Measurements from ENCODE around the gene PRIMA1.

PRIMA1 gene

DNA sequence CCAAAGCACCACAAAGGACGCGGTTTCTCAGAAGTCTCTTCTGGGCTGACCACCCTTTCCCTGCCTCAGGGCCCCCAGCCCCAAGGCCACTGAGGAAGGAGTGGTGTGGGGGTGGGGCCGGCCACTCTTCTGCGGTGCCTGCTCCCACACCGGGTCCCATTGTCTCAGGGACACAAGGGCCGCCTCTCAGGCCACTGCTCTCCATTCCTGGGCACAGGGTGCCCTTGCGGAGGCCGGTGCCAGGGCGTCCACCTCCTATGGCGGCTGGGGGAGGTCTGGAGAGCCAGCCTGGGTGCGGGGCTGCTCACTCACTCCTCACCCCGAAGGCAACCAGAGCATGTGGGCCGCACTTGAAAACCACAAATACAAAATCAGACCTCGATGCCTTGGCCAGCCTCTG lies 44.1 kb downstream of the PRIMA1 start:
- Mint-ChIP-seq H3K36me3 (ENCODE audit: insufficient read depth) (no peaks in the 10 kb centered on the region), H3K4me3 (no peak overlapping the region), H3K27me3 (peaks cover 0 to 38% of the 10 kb centered on the region in 2 donors), H3K4me1 (ENCODE audit: low read depth in 2 of 2) (no peaks in the 10 kb centered on the region), H3K9me3 (no peaks in the 10 kb centered on the region), H3K27ac (no peak overlapping the region)
- DNase-seq (no peak), ATAC-seq (replicated peaks) (no peak)

DNA sequence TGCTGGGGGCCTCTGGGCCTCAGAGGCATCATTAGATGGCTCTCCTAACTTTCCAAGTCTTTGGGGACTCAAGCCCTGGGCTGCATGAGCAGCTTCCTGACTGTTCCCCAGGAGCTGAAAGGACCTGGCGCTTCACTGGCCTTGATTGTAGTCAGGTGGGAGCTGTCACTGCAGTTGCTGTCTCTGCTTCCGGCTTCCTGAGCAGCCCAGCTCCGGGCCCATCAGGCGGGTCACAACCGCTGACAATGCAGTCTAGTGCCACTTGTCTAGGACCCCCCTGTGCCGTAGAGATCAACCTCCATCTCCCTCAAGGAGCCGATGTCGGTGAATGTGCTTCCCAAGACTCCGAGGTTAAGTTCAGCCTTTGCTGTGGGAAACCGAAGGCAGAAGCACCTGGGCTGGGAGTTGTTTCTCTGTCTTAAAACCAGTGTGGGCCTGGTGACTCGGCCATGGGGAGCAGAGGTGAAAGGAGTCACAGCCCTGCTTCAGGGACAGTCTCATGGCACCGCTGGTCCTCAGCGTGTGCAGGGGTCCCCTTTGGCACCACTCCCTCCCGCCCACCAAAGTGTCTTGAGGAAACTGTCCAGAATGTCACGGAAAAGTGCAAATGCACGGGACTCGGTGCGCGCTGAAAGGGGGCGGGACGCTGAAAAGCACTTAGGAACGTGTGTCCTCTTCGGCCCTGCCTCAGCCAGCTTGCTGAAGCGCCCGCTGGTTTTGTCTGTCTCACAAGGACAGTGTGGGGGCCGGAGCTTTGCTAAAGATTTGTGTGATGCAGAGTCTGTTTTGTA lies 44.8 kb downstream of the PRIMA1 start:
- H3K27ac Mint-ChIP-seq: no peak overlapping the region
- ATAC-seq (replicated peaks): no peak
- H3K9me3 Mint-ChIP-seq: no peaks in the 10 kb centered on the region
- DNase-seq: no peak
- H3K36me3 Mint-ChIP-seq (ENCODE audit: insufficient read depth): no peaks in the 10 kb centered on the region
- peaks cover 4 to 45% of the 10 kb centered on the region in 2 donors for H3K27me3 Mint-ChIP-seq
- no peaks in the 10 kb centered on the region for H3K4me1 Mint-ChIP-seq (ENCODE audit: low read depth in 2 of 2)
- H3K4me3 Mint-ChIP-seq: no peak overlapping the region

GRCh38 chr14:93742761-93743160 lies 45.5 kb downstream of the PRIMA1 start:
- no peak overlapping the region for H3K27ac Mint-ChIP-seq
- no peaks in the 10 kb centered on the region for H3K4me1 Mint-ChIP-seq (ENCODE audit: low read depth in 2 of 2)
- no peak overlapping the region for H3K4me3 Mint-ChIP-seq
- H3K27me3 Mint-ChIP-seq: peaks cover 11 to 52% of the 10 kb centered on the region in 2 donors
- no peaks in the 10 kb centered on the region for H3K9me3 Mint-ChIP-seq
- ATAC-seq (replicated peaks) (no peak), DNase-seq (no peak)
- H3K36me3 Mint-ChIP-seq (ENCODE audit: insufficient read depth): no peaks in the 10 kb centered on the region

DNA sequence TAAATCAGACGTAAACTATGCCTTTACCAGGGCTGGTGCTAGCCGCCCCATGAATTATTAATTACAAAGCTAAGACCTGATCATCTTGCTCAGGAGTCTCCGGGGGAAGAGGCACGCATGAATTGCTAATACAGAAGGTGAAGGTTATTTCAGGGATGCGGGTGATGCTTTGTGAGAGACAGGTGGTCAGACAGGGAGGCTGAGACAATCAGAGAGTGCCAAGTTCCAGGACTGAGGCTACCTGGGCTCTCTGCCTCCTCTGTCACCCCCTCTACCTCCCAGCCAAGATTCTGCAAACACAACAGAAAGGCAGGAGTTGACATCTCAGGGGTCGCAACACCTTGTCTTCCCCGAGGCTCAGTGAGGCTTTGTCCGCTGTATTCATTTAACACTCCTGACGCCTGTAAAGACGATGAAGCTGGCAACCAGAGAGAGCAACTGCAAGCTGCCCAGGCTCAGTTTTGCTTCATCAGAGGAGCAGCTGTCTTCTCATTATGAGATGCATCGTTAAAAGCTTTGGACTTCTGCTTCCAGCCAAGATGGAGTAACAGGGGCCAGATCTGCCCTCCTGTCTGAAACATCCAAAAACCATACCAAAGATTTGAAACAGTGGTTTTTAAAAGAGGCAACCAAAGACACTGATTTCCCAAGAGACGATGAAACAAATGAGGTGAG lies 46.6 kb downstream of the PRIMA1 start:
- Mint-ChIP-seq H3K9me3 (no peaks in the 10 kb centered on the region), H3K4me1 (ENCODE audit: low read depth in 2 of 2) (no peaks in the 10 kb centered on the region), H3K4me3 (no peak overlapping the region), H3K27me3 (peaks cover 22 to 60% of the 10 kb centered on the region in 2 donors), H3K27ac (no peak overlapping the region), H3K36me3 (ENCODE audit: insufficient read depth) (no peaks in the 10 kb centered on the region)
- ATAC-seq (replicated peaks): no peak
- DNase-seq: no peak

- DNase-seq: no peak
- ATAC-seq (replicated peaks): no peak
- Mint-ChIP-seq H3K36me3 (ENCODE audit: insufficient read depth) (no peaks in the 10 kb centered on the region), H3K4me1 (ENCODE audit: low read depth in 2 of 2) (no peaks in the 10 kb centered on the region), H3K4me3 (no peak overlapping the region), H3K27ac (no peak overlapping the region), H3K9me3 (no peaks in the 10 kb centered on the region), H3K27me3 (peaks cover 23 to 49% of the 10 kb centered on the region in 2 donors)
Observed at GRCh38 chr14:93737634-93738033, 50.7 kb downstream of the PRIMA1 start.

GRCh38 chr14:93736378-93737014 lies 51.8 kb downstream of the PRIMA1 start:
- DNase-seq: no peak
- Mint-ChIP-seq H3K36me3 (ENCODE audit: insufficient read depth) (no peaks in the 10 kb centered on the region), H3K27ac (no peak overlapping the region), H3K27me3 (peaks cover 23 to 38% of the 10 kb centered on the region in 2 donors), H3K9me3 (no peaks in the 10 kb centered on the region), H3K4me1 (ENCODE audit: low read depth in 2 of 2) (no peaks in the 10 kb centered on the region), H3K4me3 (no peak overlapping the region)
- ATAC-seq (replicated peaks): no peak

- Mint-ChIP-seq H3K36me3 (ENCODE audit: insufficient read depth) (no peaks in the 10 kb centered on the region), H3K4me3 (no peak overlapping the region), H3K9me3 (no peaks in the 10 kb centered on the region), H3K27ac (no peak overlapping the region), H3K27me3 (peaks cover 24 to 39% of the 10 kb centered on the region in 2 donors), H3K4me1 (ENCODE audit: low read depth in 2 of 2) (no peaks in the 10 kb centered on the region)
- ATAC-seq (replicated peaks) (no peak), DNase-seq (no peak)
Observed at GRCh38 chr14:93735206-93735605, 53.1 kb downstream of the PRIMA1 start.

- Mint-ChIP-seq H3K36me3 (ENCODE audit: insufficient read depth) (no peaks in the 10 kb centered on the region), H3K27ac (no peak overlapping the region), H3K27me3 (peaks cover 29 to 43% of the 10 kb centered on the region in 2 donors), H3K4me1 (ENCODE audit: low read depth in 2 of 2) (no peaks in the 10 kb centered on the region), H3K9me3 (no peaks in the 10 kb centered on the region), H3K4me3 (no peak overlapping the region)
- no peak for DNase-seq
- ATAC-seq (replicated peaks): no peak
Observed at GRCh38 chr14:93734086-93734822, 54.0 kb downstream of the PRIMA1 start.

DNA sequence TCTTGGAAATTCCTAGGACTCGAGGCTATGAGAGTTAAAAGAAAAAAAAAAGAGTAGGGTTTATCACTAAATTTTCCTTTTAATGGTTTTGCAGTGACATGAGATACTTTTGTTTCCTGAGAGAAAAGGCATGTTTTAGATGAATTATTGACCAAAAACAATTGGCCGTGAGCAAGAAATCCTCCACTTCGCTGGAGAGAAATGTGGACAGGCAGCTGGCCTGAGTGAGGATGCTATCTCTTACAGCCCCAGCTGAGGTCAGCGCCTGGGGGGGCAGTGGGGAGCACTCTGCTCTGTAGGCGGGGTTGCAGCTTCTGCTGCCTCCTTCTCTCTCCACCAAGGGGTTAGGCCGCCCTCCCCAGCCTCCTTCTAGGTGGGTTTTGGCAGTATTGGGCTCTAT lies 54.7 kb downstream of the PRIMA1 start:
- no peak overlapping the region for H3K4me3 Mint-ChIP-seq
- no peaks in the 10 kb centered on the region for H3K36me3 Mint-ChIP-seq (ENCODE audit: insufficient read depth)
- no peaks in the 10 kb centered on the region for H3K9me3 Mint-ChIP-seq
- H3K27ac Mint-ChIP-seq: no peak overlapping the region
- DNase-seq (no peak), ATAC-seq (replicated peaks) (no peak)
- H3K27me3 Mint-ChIP-seq: peaks cover 26 to 42% of the 10 kb centered on the region in 2 donors
- no peaks in the 10 kb centered on the region for H3K4me1 Mint-ChIP-seq (ENCODE audit: low read depth in 2 of 2)

DNA sequence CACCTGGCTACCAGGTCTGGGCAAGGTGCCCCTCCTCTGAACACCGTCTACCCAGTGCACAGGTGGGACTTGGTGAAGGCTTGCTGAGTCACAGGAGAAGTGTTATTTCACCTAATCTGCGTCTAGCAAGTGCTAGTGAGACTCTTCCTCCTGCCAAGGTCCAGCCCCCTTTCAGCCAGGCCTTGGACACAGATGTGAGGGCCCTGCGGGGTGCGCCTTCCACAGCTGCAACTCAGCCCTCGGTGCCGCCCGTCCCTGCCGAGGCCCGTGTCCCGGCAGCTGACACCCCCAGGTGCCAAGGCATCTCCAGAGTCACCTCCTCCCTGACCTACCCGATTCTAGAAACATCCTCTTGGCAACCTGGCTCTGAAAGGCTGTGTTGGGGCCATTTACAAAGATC lies 55.1 kb downstream of the PRIMA1 start:
- H3K4me3 Mint-ChIP-seq: no peak overlapping the region
- H3K4me1 Mint-ChIP-seq (ENCODE audit: low read depth in 2 of 2): no peaks in the 10 kb centered on the region
- peaks cover 24 to 38% of the 10 kb centered on the region in 2 donors for H3K27me3 Mint-ChIP-seq
- H3K9me3 Mint-ChIP-seq: no peaks in the 10 kb centered on the region
- no peaks in the 10 kb centered on the region for H3K36me3 Mint-ChIP-seq (ENCODE audit: insufficient read depth)
- H3K27ac Mint-ChIP-seq: no peak overlapping the region
- DNase-seq: no peak
- ATAC-seq (replicated peaks): no peak

GRCh38 chr14:93732524-93732923 lies 55.8 kb downstream of the PRIMA1 start:
- no peaks in the 10 kb centered on the region for H3K36me3 Mint-ChIP-seq (ENCODE audit: insufficient read depth)
- no peak overlapping the region for H3K27ac Mint-ChIP-seq
- H3K4me3 Mint-ChIP-seq: no peak overlapping the region
- H3K27me3 Mint-ChIP-seq: peaks cover 23 to 31% of the 10 kb centered on the region in 2 donors
- DNase-seq (no peak), ATAC-seq (replicated peaks) (no peak)
- no peaks in the 10 kb centered on the region for H3K4me1 Mint-ChIP-seq (ENCODE audit: low read depth in 2 of 2)
- H3K9me3 Mint-ChIP-seq: no peaks in the 10 kb centered on the region

- Mint-ChIP-seq H3K27me3 (peaks cover 15 to 24% of the 10 kb centered on the region in 2 donors), H3K36me3 (ENCODE audit: insufficient read depth) (no peaks in the 10 kb centered on the region), H3K27ac (no peak overlapping the region), H3K4me3 (no peak overlapping the region), H3K9me3 (no peaks in the 10 kb centered on the region), H3K4me1 (ENCODE audit: low read depth in 2 of 2) (no peaks in the 10 kb centered on the region)
- ATAC-seq (replicated peaks) (no peak), DNase-seq (no peak)
Observed at GRCh38 chr14:93731753-93732152, 56.5 kb downstream of the PRIMA1 start.

- ATAC-seq (replicated peaks) (no peak), DNase-seq (no peak)
- Mint-ChIP-seq H3K36me3 (ENCODE audit: insufficient read depth) (no peaks in the 10 kb centered on the region), H3K4me3 (no peak overlapping the region), H3K27me3 (peaks cover 13 to 20% of the 10 kb centered on the region in 2 donors), H3K4me1 (ENCODE audit: low read depth in 2 of 2) (no peaks in the 10 kb centered on the region), H3K27ac (no peak overlapping the region), H3K9me3 (no peaks in the 10 kb centered on the region)
Observed at GRCh38 chr14:93729993-93730392, 58.3 kb downstream of the PRIMA1 start.
